ENCODE measurements around the gene DNAJC8. TPM values are rescaled to one million over a fixed set of nuclear protein-coding genes. Genes with fewer than 3 reads are reported as not detected.

The DNAJC8 gene
- total RNA-seq, 4 donors from 2014 or later = 48.3 to 72.2 (median 64.1) TPM

GRCh38 chr1:28170001-28170596, 62.7 kb downstream of the DNAJC8 start:
- TF ChIP-seq CTCF (IDR thresholded peaks at IDR 0.05) = no peak
- ATAC-seq (ENCODE audit: low FRiP score) = no peak
- DNase-seq (ENCODE audit: low spot score) = no peak

GRCh38 chr1:28163496-28164161, 69.2 kb downstream of the DNAJC8 start:
- no peak for TF ChIP-seq CTCF (IDR thresholded peaks at IDR 0.05)
- no peak for DNase-seq (ENCODE audit: low spot score)
- no peak for ATAC-seq (ENCODE audit: low FRiP score)

- no peak for TF ChIP-seq CTCF (IDR thresholded peaks at IDR 0.05)
- DNase-seq (ENCODE audit: low spot score) = no peak
- ATAC-seq (ENCODE audit: low FRiP score) = no peak
Observed at GRCh38 chr1:28162151-28162550, 70.7 kb downstream of the DNAJC8 start.

GRCh38 chr1:28161751-28162150, 71.1 kb downstream of the DNAJC8 start:
- DNase-seq (ENCODE audit: low spot score) = no peak

GRCh38 chr1:28160782-28161266, 72.0 kb downstream of the DNAJC8 start:
- TF ChIP-seq CTCF (IDR thresholded peaks at IDR 0.05) = no peak
- ATAC-seq (ENCODE audit: low FRiP score) (peak; percentile 41), DNase-seq (ENCODE audit: low spot score) (no peak)

More at GRCh38 chr1:28161751-28162150, 71.1 kb downstream of the DNAJC8 start:
- no peak for TF ChIP-seq CTCF (IDR thresholded peaks at IDR 0.05)
- ATAC-seq (ENCODE audit: low FRiP score) = no peak

GRCh38 chr1:28159680-28160079, 73.1 kb downstream of the DNAJC8 start:
- no peak for ATAC-seq (ENCODE audit: low FRiP score)
- TF ChIP-seq CTCF (IDR thresholded peaks at IDR 0.05) = no peak

GRCh38 chr1:28159243-28159642, 73.6 kb downstream of the DNAJC8 start:
- no peak for DNase-seq (ENCODE audit: low spot score)

More at GRCh38 chr1:28159680-28160079, 73.1 kb downstream of the DNAJC8 start:
- DNase-seq (ENCODE audit: low spot score) = no peak

More at GRCh38 chr1:28159243-28159642, 73.6 kb downstream of the DNAJC8 start:
- ATAC-seq (ENCODE audit: low FRiP score) = no peak
- no peak for TF ChIP-seq CTCF (IDR thresholded peaks at IDR 0.05)
